Bone marrow (tissue), 2 donors: ENCODE results near the gene IGFN1.

ENCODE experiments used
- DNase-seq, 2 donors: peaks; one replicate each; lab custom pipeline; 2025; lab: John Stamatoyannopoulos, UW

Gene IGFN1

GRCh38 chr1:201266774-201267173 lies 76.2 kb downstream of the IGFN1 start:
- no peak for DNase-seq

- DNase-seq, result no peak
Measured at GRCh38 chr1:201267481-201268229, 77.0 kb downstream of the IGFN1 start.

- no peak for DNase-seq
Measured at GRCh38 chr1:201268604-201269151, 78.1 kb downstream of the IGFN1 start.

GRCh38 chr1:201269281-201269680 lies 78.7 kb downstream of the IGFN1 start:
- DNase-seq, result no peak

GRCh38 chr1:201269900-201270410 lies 79.3 kb downstream of the IGFN1 start:
- no peak for DNase-seq

- DNase-seq, result no peak
Measured at GRCh38 chr1:201270616-201271390, 80.2 kb downstream of the IGFN1 start.

GRCh38 chr1:201272799-201273198 lies 82.2 kb downstream of the IGFN1 start:
- no peak for DNase-seq

- DNase-seq, result no peak
Measured at GRCh38 chr1:201274616-201275252, 84.1 kb downstream of the IGFN1 start.

- DNase-seq, result no peak
Measured at GRCh38 chr1:201275253-201275666, 84.6 kb downstream of the IGFN1 start.

GRCh38 chr1:201276891-201277290 lies 86.3 kb downstream of the IGFN1 start:
- no peak for DNase-seq

GRCh38 chr1:201277441-201277840 lies 86.8 kb downstream of the IGFN1 start:
- DNase-seq, result no peak
